Natural killer cell (primary cell): ENCODE data around the gene HIGD2B. TPM values are rescaled to one million over a fixed set of nuclear protein-coding genes. Genes with fewer than 3 reads are reported as not detected.
"Not testable (repeated sequence)": the region's sequence is repeated elsewhere in the genome, so short reads cannot be mapped to it uniquely, and the experiment has no call there.

Source experiments
- ATAC-seq, 3 donors: fragments of 150-1000 bp in 2 of 3; fragments of 200-7000 bp in 1 of 3; cut with Tn5 transposase; 1 replicate in 1 of 3; 2 replicates in 2 of 3; pipeline ENCODE4 v1.10.0; 2021; ENCODE audit warnings: mild to moderate bottlenecking in 2 of 3, moderate library complexity in 2 of 3
- DNase-seq, 2 donors: peaks; one replicate each; pipeline versions ENCODE4 v3.0.0 to v3.0.0-alpha.2; 2013 to 2021; ENCODE audit warnings: mixed read lengths in 1 of 2
- H3K27ac ChIP-seq: one replicate; pipeline ENCODE4 v1.5.1; 2013; ENCODE audit warnings: mild to moderate bottlenecking, low read length
- H3K27me3 ChIP-seq: one replicate; pipeline ENCODE4 v1.6.1; 2013; ENCODE audit warnings: low read length; ENCODE audit not compliant: control insufficient read depth, insufficient read depth
- H3K36me3 ChIP-seq: one replicate; pipeline ENCODE4 v1.6.1; 2013; ENCODE audit warnings: low read length; ENCODE audit not compliant: control insufficient read depth, insufficient read depth
- H3K4me1 ChIP-seq: one replicate; pipeline ENCODE4 v1.6.1; 2013; ENCODE audit warnings: low read length; ENCODE audit not compliant: control insufficient read depth, insufficient read depth
- H3K4me3 ChIP-seq: one replicate; pipeline ENCODE4 v1.5.1; 2013; ENCODE audit warnings: low read length
- H3K9me3 ChIP-seq: one replicate; pipeline ENCODE4 v1.6.1; 2013; ENCODE audit warnings: low read length; ENCODE audit not compliant: control insufficient read depth, insufficient read depth
- H3K27ac Mint-ChIP-seq, 2 donors: one replicate each; pipeline ENCODE4 v1.8.0; 2022; ENCODE audit warnings: mild to moderate bottlenecking in 2 of 2, mixed read lengths in 2 of 2, moderate library complexity in 1 of 2
- H3K27me3 Mint-ChIP-seq, 2 donors: one replicate each; pipeline ENCODE4 v1.8.0; 2022; ENCODE audit warnings: low read depth in 2 of 2, mixed read lengths in 2 of 2
- H3K36me3 Mint-ChIP-seq: one replicate; pipeline ENCODE4 v1.8.0; 2022; ENCODE audit warnings: mixed read lengths
- H3K4me1 Mint-ChIP-seq, 2 donors: one replicate each; pipeline ENCODE4 v1.8.0; 2022; ENCODE audit warnings: mixed read lengths in 2 of 2
- H3K4me3 Mint-ChIP-seq: one replicate; pipeline ENCODE4 v1.8.0; 2022; ENCODE audit warnings: mild to moderate bottlenecking, moderate library complexity, mixed read lengths
- H3K9me3 Mint-ChIP-seq, 2 donors: one replicate each; pipeline ENCODE4 v1.8.0; 2022; ENCODE audit warnings: mixed read lengths in 2 of 2
- CTCF ChIP-seq: fragments of 200-600 bp; IDR thresholded peaks from one replicate; pipeline ENCODE4 v1.8.0; 2022; ENCODE audit warnings: antibody characterized with exemption
- WGBS: methylation state at CpG from one replicate; pipeline ENCODE4 v1.1.7; 2013; ENCODE audit warnings: missing lambda C conversion rate; ENCODE audit not compliant: insufficient coverage; 5-methylcytosine and 5-hydroxymethylcytosine counted together
- intact Hi-C: fragments of 100-400 bp; cut with micrococcal nuclease; formaldehyde crosslinking; loops from one replicate; pipeline ENCODE4 v1.14.2; 2022
- total RNA-seq, 4 donors: library from RNA; stranded (reverse); fragments of 120-200 nt in 1 of 4; gene quantifications; one replicate each; pipeline versions ENCODE4 v1.2.3 to v1.2.4, GENCODE V29; 2013 to 2022

The HIGD2B gene
- total RNA-seq, 3 donors from 2014 or later (not counting 1 experiment from before 2014, with no cell fraction given): 0.88 to 1.8 (median 1.1) TPM

- H3K27ac Mint-ChIP-seq: no peak overlapping the region
- Histone ChIP-seq H3K36me3 (no peaks in the 10 kb centered on the region), H3K4me3 (no peak overlapping the region), H3K27me3 (peaks cover 7% of the 10 kb centered on the region), H3K9me3 (no peaks in the 10 kb centered on the region), H3K27ac (no peak overlapping the region), H3K4me1 (no peaks in the 10 kb centered on the region)
- no peak for ATAC-seq
- no peaks in the 10 kb centered on the region for H3K9me3 Mint-ChIP-seq
- DNase-seq: no peak
- no peak overlapping the region for H3K4me3 Mint-ChIP-seq
- WGBS: 77% methylated on average over 2 of the region's 4 CpGs
- TF ChIP-seq CTCF: no peak
- H3K36me3 Mint-ChIP-seq: no peaks in the 10 kb centered on the region
- no peaks in the 10 kb centered on the region for H3K4me1 Mint-ChIP-seq
- intact Hi-C loops: loop anchor here (10.0 kb wide), 3 partner anchors 82 to 482 kb away; partner anchors contain the start of gene GRAMD2A
- H3K27me3 Mint-ChIP-seq: peaks cover 18 to 27% of the 10 kb centered on the region in 2 donors
These were observed 9.1 kb downstream of the HIGD2B start for GRCh38 chr15:72676838-72677237.

- H3K27me3 ChIP-seq: peaks cover 2% of the 10 kb centered on the region
- Mint-ChIP-seq H3K4me1 (peaks cover 6 to 7% of the 10 kb centered on the region in 2 donors), H3K27ac (no peak overlapping the region), H3K36me3 (no peaks in the 10 kb centered on the region), H3K9me3 (no peaks in the 10 kb centered on the region), H3K4me3 (no peak overlapping the region), H3K27me3 (peaks cover 10 to 16% of the 10 kb centered on the region in 2 donors)
- peaks cover 6% of the 10 kb centered on the region for H3K4me1 ChIP-seq
- no peak overlapping the region for H3K4me3 ChIP-seq
- H3K9me3 ChIP-seq: no peaks in the 10 kb centered on the region
- no peaks in the 10 kb centered on the region for H3K36me3 ChIP-seq
- no peak overlapping the region for H3K27ac ChIP-seq
- WGBS: 30% methylated on average over 3 of the region's 3 CpGs
- ATAC-seq (no peak), DNase-seq (no peak)
- no peak for TF ChIP-seq CTCF
- intact Hi-C loops: loop anchor here (10.0 kb wide), 3 partner anchors 77 to 477 kb away; partner anchors contain the start of gene GRAMD2A
These were observed 14.5 kb downstream of the HIGD2B start for GRCh38 chr15:72671525-72671924.

- Mint-ChIP-seq H3K27me3 (peaks cover 10 to 16% of the 10 kb centered on the region in 2 donors), H3K4me3 (peak overlapping the region; percentile 84)
- intact Hi-C loops: loop anchor here (10.0 kb wide), 3 partner anchors 76 to 476 kb away; partner anchors contain the start of gene GRAMD2A
- H3K4me3 ChIP-seq, H3K4me1 Mint-ChIP-seq, H3K9me3 ChIP-seq, H3K27me3 ChIP-seq, H3K27ac ChIP-seq, H3K4me1 ChIP-seq, H3K9me3 Mint-ChIP-seq, H3K27ac Mint-ChIP-seq, H3K36me3 ChIP-seq, H3K36me3 Mint-ChIP-seq: not testable (repeated sequence)
- DNase-seq (peak; percentile 65 to 81), ATAC-seq (peak; percentile 94 to 96 (median 95))
- WGBS: 4% methylated on average over 8 of the region's 8 CpGs
- peak; percentile 78 for TF ChIP-seq CTCF
These were observed 15.2 kb downstream of the HIGD2B start for GRCh38 chr15:72670656-72671352.

GRCh38 chr15:72669803-72670202 is 16.2 kb downstream of the HIGD2B start:
- H3K27ac ChIP-seq, H3K27me3 ChIP-seq, H3K4me1 Mint-ChIP-seq, H3K4me1 ChIP-seq, H3K9me3 Mint-ChIP-seq, H3K4me3 ChIP-seq, H3K27ac Mint-ChIP-seq, DNase-seq, H3K9me3 ChIP-seq, H3K36me3 Mint-ChIP-seq, ATAC-seq, H3K36me3 ChIP-seq, H3K4me3 Mint-ChIP-seq: not testable (repeated sequence)
- H3K27me3 Mint-ChIP-seq: peaks cover 10 to 16% of the 10 kb centered on the region in 2 donors
- no CpG with 5 or more reads among the region's 6 CpGs for WGBS
- intact Hi-C loops: loop anchor here (10.0 kb wide), 3 partner anchors 75 to 475 kb away; partner anchors contain the start of gene GRAMD2A

GRCh38 chr15:72665706-72666105 is 20.3 kb downstream of the HIGD2B start:
- H3K9me3 Mint-ChIP-seq, ATAC-seq, H3K4me3 ChIP-seq, H3K27ac ChIP-seq, H3K27ac Mint-ChIP-seq, H3K27me3 Mint-ChIP-seq, H3K4me1 Mint-ChIP-seq, H3K27me3 ChIP-seq, H3K36me3 ChIP-seq, H3K36me3 Mint-ChIP-seq, H3K4me3 Mint-ChIP-seq, intact Hi-C loops, H3K4me1 ChIP-seq, H3K9me3 ChIP-seq, DNase-seq: not testable (repeated sequence)
- WGBS: 75% methylated on average over 2 of the region's 11 CpGs

- H3K4me3 Mint-ChIP-seq, H3K27me3 Mint-ChIP-seq, H3K36me3 ChIP-seq, H3K36me3 Mint-ChIP-seq, H3K9me3 ChIP-seq, H3K27ac ChIP-seq, H3K4me1 Mint-ChIP-seq, H3K27ac Mint-ChIP-seq, DNase-seq, ATAC-seq, H3K9me3 Mint-ChIP-seq, H3K4me1 ChIP-seq, H3K27me3 ChIP-seq, H3K4me3 ChIP-seq, intact Hi-C loops: not testable (repeated sequence)
- 88% methylated on average over 2 of the region's 8 CpGs for WGBS
These were observed 22.1 kb downstream of the HIGD2B start for GRCh38 chr15:72663931-72664330.
